Prostate gland (tissue), 2 donors: ENCODE results near the gene MN1.

Source experiments
- CTCF ChIP-seq, 4 experiments: fragments of 200-600 bp in 2 of 4; fragments of 450-650 bp in 2 of 4; sonication (generic) in 2 of 4; IDR thresholded peaks; 1 replicate in 3 of 4; 2 replicates in 1 of 4; pipeline ENCODE4 v1.5.1; 2016 to 2019; ENCODE audit warnings: antibody characterized with exemption in 4 of 4, mild to moderate bottlenecking in 2 of 4, moderate library complexity in 2 of 4
- POLR2A ChIP-seq: fragments of 450-650 bp; IDR thresholded peaks from one replicate; pipeline ENCODE4 v1.6.1; 2016; ENCODE audit warnings: antibody characterized with exemption, mild to moderate bottlenecking
- POLR2AphosphoS5 ChIP-seq: sonication (generic); formaldehyde crosslinking; IDR thresholded peaks from one replicate; pipeline ENCODE4 v1.6.1; 2017; ENCODE audit warnings: antibody characterized with exemption

GRCh38 chr22:27776650-27776958 lies 25.0 kb downstream of the MN1 start:
- no peak for TF ChIP-seq CTCF (IDR thresholded peaks at IDR 0.05)
- no peak for TF ChIP-seq POLR2A
- no peak for TF ChIP-seq POLR2AphosphoS5
